ENCODE measurements around the gene MTHFD2L.

- TF ChIP-seq EZH2 (IDR thresholded peaks at IDR 0.05; ENCODE audit: borderline replicate concordance, low read depth, low read length, severe bottlenecking): no peak
- no peak for TF ChIP-seq CTCF (IDR thresholded peaks at IDR 0.05; ENCODE audit: extremely low read depth in 1 of 2, insufficient read depth in 1 of 2, low read depth in 1 of 2, low read length in 2 of 2)
- TF ChIP-seq POLR2A (IDR thresholded peaks at IDR 0.05; ENCODE audit: low read depth, low read length): no peak
- TF ChIP-seq POLR2AphosphoS5 (IDR thresholded peaks at IDR 0.05; ENCODE audit: insufficient read depth, low read depth, low read length): no peak
- TF ChIP-seq GATA2 (IDR thresholded peaks at IDR 0.05; ENCODE audit: insufficient read depth, insufficient read length, low read depth, low read length): no peak
Observed at GRCh38 chr4:74339501-74339900, 181.6 kb downstream of the MTHFD2L start.
